ENCODE results near the gene CFL1.

DNA sequence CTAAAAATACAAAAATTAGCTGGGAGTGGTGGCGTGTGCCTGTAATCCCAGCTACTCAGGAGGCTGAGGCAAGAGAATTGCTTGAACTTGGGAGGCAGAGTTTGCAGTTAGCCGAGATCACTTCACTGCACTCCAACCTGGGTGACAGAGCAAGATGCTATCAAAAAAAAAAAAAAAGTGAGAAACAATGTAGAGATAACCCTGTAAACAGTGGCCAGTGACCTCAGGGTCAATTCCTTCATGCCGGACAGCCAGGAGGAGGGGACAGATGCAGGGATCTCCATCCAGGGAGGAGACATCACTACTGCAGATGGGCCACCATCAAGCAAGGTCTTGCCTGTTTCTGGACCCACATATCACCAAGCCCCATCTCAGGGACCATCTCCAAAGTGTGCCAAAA, 10.2 kb downstream of the CFL1 start:
- TF ChIP-seq, protein P1, sequence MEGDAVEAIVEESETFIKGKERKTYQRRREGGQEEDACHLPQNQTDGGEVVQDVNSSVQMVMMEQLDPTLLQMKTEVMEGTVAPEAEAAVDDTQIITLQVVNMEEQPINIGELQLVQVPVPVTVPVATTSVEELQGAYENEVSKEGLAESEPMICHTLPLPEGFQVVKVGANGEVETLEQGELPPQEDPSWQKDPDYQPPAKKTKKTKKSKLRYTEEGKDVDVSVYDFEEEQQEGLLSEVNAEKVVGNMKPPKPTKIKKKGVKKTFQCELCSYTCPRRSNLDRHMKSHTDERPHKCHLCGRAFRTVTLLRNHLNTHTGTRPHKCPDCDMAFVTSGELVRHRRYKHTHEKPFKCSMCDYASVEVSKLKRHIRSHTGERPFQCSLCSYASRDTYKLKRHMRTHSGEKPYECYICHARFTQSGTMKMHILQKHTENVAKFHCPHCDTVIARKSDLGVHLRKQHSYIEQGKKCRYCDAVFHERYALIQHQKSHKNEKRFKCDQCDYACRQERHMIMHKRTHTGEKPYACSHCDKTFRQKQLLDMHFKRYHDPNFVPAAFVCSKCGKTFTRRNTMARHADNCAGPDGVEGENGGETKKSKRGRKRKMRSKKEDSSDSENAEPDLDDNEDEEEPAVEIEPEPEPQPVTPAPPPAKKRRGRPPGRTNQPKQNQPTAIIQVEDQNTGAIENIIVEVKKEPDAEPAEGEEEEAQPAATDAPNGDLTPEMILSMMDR (conservative IDR thresholded peaks at IDR 0.05 in 1 of 2, IDR thresholded peaks at IDR 0.05 in 1 of 2; ENCODE audit: low read depth in 1 of 2, low read length in 2 of 2) = no peak
- no peak for TF ChIP-seq EZH2 (IDR thresholded peaks at IDR 0.05; ENCODE audit: low read length, missing control alignments)
